Activated CD4-positive, CD25-positive, alpha-beta regulatory T cell treated with anti-CD3 and anti-CD28 coated beads, Interleukin-2, amount 50 U/mL, for 72 hours (primary cell): Measurements from ENCODE around the gene POLR3B.
"Not testable (repeated sequence)": the region's sequence is repeated elsewhere in the genome, so short reads cannot be mapped to it uniquely, and the experiment has no call there.

Experiments
- DNase-seq: peaks from one replicate; pipeline ENCODE4 v3.0.0; 2021

Gene POLR3B

GRCh38 chr12:106417926-106418910, 60.7 kb downstream of the POLR3B start:
- no peak for DNase-seq

GRCh38 chr12:106418970-106419369, 61.4 kb downstream of the POLR3B start:
- no peak for DNase-seq

- no peak for DNase-seq
Observed at GRCh38 chr12:106423291-106423690, 65.7 kb downstream of the POLR3B start.

GRCh38 chr12:106425061-106425702, 67.6 kb downstream of the POLR3B start:
- DNase-seq = no peak

- no peak for DNase-seq
Observed at GRCh38 chr12:106427917-106428316, 70.4 kb downstream of the POLR3B start.

GRCh38 chr12:106428384-106428783, 70.8 kb downstream of the POLR3B start:
- no peak for DNase-seq

GRCh38 chr12:106429043-106429552, 71.5 kb downstream of the POLR3B start:
- DNase-seq = no peak

- no peak for DNase-seq
Observed at GRCh38 chr12:106429636-106430035, 72.1 kb downstream of the POLR3B start.

- no peak for DNase-seq
Observed at GRCh38 chr12:106431839-106432411, 74.4 kb downstream of the POLR3B start.

- DNase-seq = no peak
Observed at GRCh38 chr12:106433055-106433454, 75.5 kb downstream of the POLR3B start.

- DNase-seq = no peak
Observed at GRCh38 chr12:106434526-106434925, 77.0 kb downstream of the POLR3B start.

GRCh38 chr12:106436164-106436563, 78.6 kb downstream of the POLR3B start:
- DNase-seq = no peak

GRCh38 chr12:106442575-106442974, 85.0 kb downstream of the POLR3B start:
- DNase-seq = no peak

GRCh38 chr12:106445053-106445452, 87.5 kb downstream of the POLR3B start:
- DNase-seq = no peak

- no peak for DNase-seq
Observed at GRCh38 chr12:106445959-106446358, 88.4 kb downstream of the POLR3B start.

GRCh38 chr12:106446419-106447092, 89.0 kb downstream of the POLR3B start:
- no peak for DNase-seq

- DNase-seq = no peak
Observed at GRCh38 chr12:106452309-106452708, 94.8 kb downstream of the POLR3B start.

- DNase-seq = no peak
Observed at GRCh38 chr12:106455111-106455510, 97.6 kb downstream of the POLR3B start.

GRCh38 chr12:106459124-106459523, 101.6 kb downstream of the POLR3B start:
- no peak for DNase-seq

- DNase-seq = no peak
Observed at GRCh38 chr12:106459534-106459933, 102.0 kb downstream of the POLR3B start.

GRCh38 chr12:106461730-106462129, 104.2 kb downstream of the POLR3B start:
- DNase-seq = no peak

- DNase-seq = not testable (repeated sequence)
Observed at GRCh38 chr12:106465605-106466004, 108.1 kb downstream of the POLR3B start.

GRCh38 chr12:106475662-106476061, 118.1 kb downstream of the POLR3B start:
- DNase-seq = not testable (repeated sequence)
